AG08396 (cell line): Measurements from ENCODE around the gene TRPM8.

Experiments
- DNase-seq: peaks from one replicate; pipeline ENCODE4 v3.0.0; 2012; ENCODE audit warnings: low spot score, mixed read lengths

Gene TRPM8

GRCh38 chr2:234002281-234002680 lies 85.1 kb downstream of the TRPM8 start:
- DNase-seq, result no peak

GRCh38 chr2:234003972-234004617 lies 86.9 kb downstream of the TRPM8 start:
- DNase-seq, result peak; percentile 82

GRCh38 chr2:234005126-234005525 lies 88.0 kb downstream of the TRPM8 start:
- no peak for DNase-seq

- DNase-seq, result no peak
Measured at GRCh38 chr2:234006501-234006900, 89.3 kb downstream of the TRPM8 start.

GRCh38 chr2:234014427-234014826 lies 97.3 kb downstream of the TRPM8 start:
- no peak for DNase-seq

GRCh38 chr2:234015861-234016260 lies 98.7 kb downstream of the TRPM8 start:
- DNase-seq, result no peak

- DNase-seq, result no peak
Measured at GRCh38 chr2:234019896-234020295, 102.7 kb downstream of the TRPM8 start.

GRCh38 chr2:234020332-234020731 lies 103.2 kb downstream of the TRPM8 start:
- no peak for DNase-seq

GRCh38 chr2:234022424-234022823 lies 105.3 kb downstream of the TRPM8 start:
- DNase-seq, result no peak

GRCh38 chr2:234024304-234024703 lies 107.1 kb downstream of the TRPM8 start:
- DNase-seq, result no peak

GRCh38 chr2:234025466-234025865 lies 108.3 kb downstream of the TRPM8 start:
- DNase-seq, result peak; percentile 28

GRCh38 chr2:234025891-234026401 lies 108.8 kb downstream of the TRPM8 start:
- DNase-seq, result peak; percentile 27

GRCh38 chr2:234026693-234027254 lies 109.6 kb downstream of the TRPM8 start:
- no peak for DNase-seq

- DNase-seq, result no peak
Measured at GRCh38 chr2:234027641-234028040, 110.5 kb downstream of the TRPM8 start.

GRCh38 chr2:234029150-234029733 lies 112.1 kb downstream of the TRPM8 start:
- DNase-seq, result no peak

GRCh38 chr2:234031207-234031606 lies 114.0 kb downstream of the TRPM8 start:
- no peak for DNase-seq

GRCh38 chr2:234032279-234032856 lies 115.2 kb downstream of the TRPM8 start:
- DNase-seq, result peak; percentile 11

- no peak for DNase-seq
Measured at GRCh38 chr2:234033174-234033573, 116.0 kb downstream of the TRPM8 start.

- DNase-seq, result no peak
Measured at GRCh38 chr2:234033885-234034284, 116.7 kb downstream of the TRPM8 start.

GRCh38 chr2:234038076-234038802 lies 121.1 kb downstream of the TRPM8 start:
- no peak for DNase-seq

GRCh38 chr2:234044157-234044556 lies 127.0 kb downstream of the TRPM8 start:
- no peak for DNase-seq

- DNase-seq, result no peak
Measured at GRCh38 chr2:234046521-234046920, 129.3 kb downstream of the TRPM8 start.
